IPS DF 6.9 (cell line): ENCODE results near the gene SLC26A5.
A peak's percentile ranks its signal among the peaks of the same experiment; 100 is the strongest.

Experiments used
- DNase-seq: peaks from one replicate; pipeline ENCODE4 v3.0.0-alpha.2; 2013; ENCODE audit warnings: low read depth, low spot score
- H3K27ac ChIP-seq: one replicate; pipeline ENCODE4 v1.5.1; 2013; ENCODE audit warnings: low read length, control low read depth
- H3K27me3 ChIP-seq: 2 replicates; pipeline ENCODE4 v1.6.1; 2013; ENCODE audit warnings: mild to moderate bottlenecking, low read length; ENCODE audit not compliant: control insufficient read depth, insufficient read depth
- H3K36me3 ChIP-seq: 2 replicates; pipeline ENCODE4 v1.6.1; 2013; ENCODE audit warnings: low read length; ENCODE audit not compliant: control insufficient read depth, insufficient read depth
- H3K4me1 ChIP-seq: 2 replicates; pipeline ENCODE4 v1.6.1; 2013; ENCODE audit warnings: low read length; ENCODE audit not compliant: control insufficient read depth, insufficient read depth
- H3K4me3 ChIP-seq: 2 replicates; pipeline ENCODE4 v1.5.1; 2013; ENCODE audit warnings: mild to moderate bottlenecking, low read length
- H3K9me3 ChIP-seq: 2 replicates; pipeline ENCODE4 v1.6.1; 2013; ENCODE audit warnings: low read length, inconsistent platforms; ENCODE audit not compliant: control insufficient read depth, insufficient read depth
- WGBS: extraction: QIAGEN DNeasy Blood & Tissue Kit; methylation state at CpG from one replicate; pipeline ENCODE4 v1.1.7; 2013; ENCODE audit warnings: mixed read lengths, missing lambda C conversion rate; ENCODE audit not compliant: insufficient read length, insufficient coverage; 5-methylcytosine and 5-hydroxymethylcytosine counted together

SLC26A5 gene

DNA sequence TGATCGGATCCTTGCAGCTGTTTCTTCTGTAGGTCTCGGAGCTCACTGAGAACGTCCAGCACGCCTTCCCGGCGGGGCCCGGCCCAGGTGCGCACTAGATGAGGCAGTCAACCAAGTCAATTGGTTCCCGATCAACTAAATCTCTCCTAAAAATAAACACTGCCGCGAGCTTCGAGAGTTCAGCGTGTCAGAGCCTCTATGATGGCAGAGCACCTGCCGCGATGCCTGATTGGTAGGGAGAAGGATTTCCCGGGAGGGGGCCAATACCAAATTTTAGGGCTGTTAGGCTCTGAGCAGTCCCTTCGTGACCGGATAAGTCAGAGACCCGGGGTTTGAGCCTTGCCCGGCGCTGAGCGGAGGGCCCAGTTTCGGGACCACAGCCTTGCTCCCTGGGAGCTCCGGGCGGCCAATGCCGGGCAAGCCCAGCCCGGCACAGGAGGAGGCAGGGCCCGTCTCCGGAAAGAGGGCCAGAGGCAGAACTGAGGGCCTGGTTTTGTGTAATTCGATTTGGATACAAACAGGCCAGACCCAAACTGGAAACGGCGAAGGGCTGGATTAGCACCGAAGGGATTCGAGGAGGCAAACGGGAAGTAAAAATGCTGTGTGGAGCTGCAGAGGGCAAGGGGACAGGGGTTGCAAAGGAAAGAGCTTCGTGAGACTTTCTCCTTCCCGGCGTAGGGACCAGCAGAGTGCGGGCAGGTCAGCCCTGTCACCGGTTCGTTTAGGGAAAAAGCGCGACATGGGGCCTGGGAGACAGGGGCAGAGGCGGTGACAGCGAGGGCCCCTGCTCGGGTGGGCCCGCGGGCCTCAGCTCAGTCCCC, 569 bp downstream of the SLC26A5 start:
- no CpG with 5 or more reads among the region's 48 CpGs for WGBS
- H3K9me3 ChIP-seq, result no peaks in the 10 kb centered on the region
- no peaks in the 10 kb centered on the region for H3K36me3 ChIP-seq
- no peak for DNase-seq
- peaks cover 4% of the 10 kb centered on the region; the same call in 1 of the 2 replicates for H3K27me3 ChIP-seq
- H3K4me1 ChIP-seq, result peaks cover 2% of the 10 kb centered on the region
- H3K27ac ChIP-seq, result no peak overlapping the region
- H3K4me3 ChIP-seq, result peak overlapping the region; percentile 25; the same call in 1 of the 2 replicates

DNA sequence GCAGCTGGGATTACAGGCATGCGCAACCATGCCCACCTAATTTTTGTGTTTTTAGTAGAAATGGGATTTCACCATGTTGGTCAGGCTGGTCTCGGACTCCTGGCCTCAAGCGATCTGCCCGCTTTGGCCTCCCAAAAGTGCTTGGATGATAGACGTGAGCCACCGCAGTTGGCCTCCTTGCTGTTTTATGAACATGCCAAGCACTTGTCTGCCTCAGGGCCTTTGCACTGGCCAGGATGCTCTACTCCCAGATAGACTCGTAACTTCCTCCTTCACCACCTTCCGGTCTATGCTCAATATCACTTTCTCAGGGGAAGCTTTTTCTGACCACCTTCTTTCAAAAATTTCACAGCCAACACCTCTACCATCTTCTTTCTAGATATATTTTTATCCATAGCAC, 6.3 kb downstream of the SLC26A5 start:
- Histone ChIP-seq H3K4me1 (no peaks in the 10 kb centered on the region), H3K4me3 (no peak overlapping the region), H3K27ac (no peak overlapping the region), H3K27me3 (peaks cover 2% of the 10 kb centered on the region; the same call in 1 of the 2 replicates), H3K9me3 (no peaks in the 10 kb centered on the region), H3K36me3 (no peaks in the 10 kb centered on the region)
- no CpG with 5 or more reads among the region's 8 CpGs for WGBS
- no peak for DNase-seq

DNA sequence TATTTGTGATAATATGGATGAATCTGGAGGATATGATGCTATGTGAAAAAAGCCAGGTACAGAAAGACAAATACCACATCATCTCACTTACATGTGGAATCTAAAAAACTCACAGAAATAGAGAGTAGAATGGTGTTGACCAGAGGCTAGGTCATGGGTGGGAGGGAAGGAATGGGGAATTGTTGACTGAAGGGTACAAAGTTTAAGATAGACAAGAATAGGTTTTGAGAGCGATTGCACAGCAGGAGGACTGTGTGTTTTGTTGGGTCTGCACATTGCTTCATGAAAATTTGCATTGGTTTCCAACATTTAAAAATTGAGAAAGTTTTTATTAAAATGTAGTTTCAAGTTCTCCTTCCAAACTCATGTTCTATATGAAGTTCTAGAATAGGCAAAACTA, 8.4 kb downstream of the SLC26A5 start:
- H3K4me3 ChIP-seq, result no peak overlapping the region
- H3K4me1 ChIP-seq, result no peaks in the 10 kb centered on the region
- no peak for DNase-seq
- H3K27me3 ChIP-seq, result no peaks in the 10 kb centered on the region
- no peaks in the 10 kb centered on the region for H3K36me3 ChIP-seq
- H3K27ac ChIP-seq, result no peak overlapping the region
- H3K9me3 ChIP-seq, result no peaks in the 10 kb centered on the region
- WGBS, result no CpG with 5 or more reads among the region's 1 CpG

DNA sequence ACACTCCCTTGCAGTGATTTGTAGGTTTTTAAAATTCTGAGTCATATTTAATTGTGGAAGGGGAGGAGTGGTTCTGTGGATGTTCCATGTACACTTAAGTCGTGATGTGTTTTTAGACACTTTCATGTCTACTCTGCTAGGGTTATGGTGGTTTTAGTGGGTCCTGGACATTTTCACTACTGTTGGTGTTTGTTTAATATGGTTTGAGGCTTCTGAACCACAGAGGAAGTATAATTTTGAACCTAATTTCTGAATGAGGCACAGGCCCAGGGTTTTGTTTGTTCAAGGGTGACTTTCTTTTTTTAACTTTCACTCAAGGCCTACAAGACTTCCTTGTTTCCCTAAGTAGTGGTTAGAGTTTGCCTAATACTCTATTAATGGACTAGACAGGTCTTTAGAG, 13.3 kb downstream of the SLC26A5 start:
- no peaks in the 10 kb centered on the region for H3K27me3 ChIP-seq
- no CpG with 5 or more reads among the region's 1 CpG for WGBS
- no peak overlapping the region for H3K4me3 ChIP-seq

GRCh38 chr7:103425177-103425576, 20.8 kb downstream of the SLC26A5 start:
- no peak overlapping the region for H3K27ac ChIP-seq
- DNase-seq, result no peak
- H3K27me3 ChIP-seq, result no peaks in the 10 kb centered on the region
- H3K4me3 ChIP-seq, result no peak overlapping the region
- no peaks in the 10 kb centered on the region for H3K4me1 ChIP-seq
- no peaks in the 10 kb centered on the region for H3K9me3 ChIP-seq
- H3K36me3 ChIP-seq, result no peaks in the 10 kb centered on the region
- no CpG with 5 or more reads among the region's 1 CpG for WGBS

More for the DNA sequence above, 13.3 kb downstream of the SLC26A5 start:
- Histone ChIP-seq H3K4me1 (no peaks in the 10 kb centered on the region), H3K36me3 (no peaks in the 10 kb centered on the region), H3K27ac (no peak overlapping the region), H3K9me3 (no peaks in the 10 kb centered on the region)
- no peak for DNase-seq

DNA sequence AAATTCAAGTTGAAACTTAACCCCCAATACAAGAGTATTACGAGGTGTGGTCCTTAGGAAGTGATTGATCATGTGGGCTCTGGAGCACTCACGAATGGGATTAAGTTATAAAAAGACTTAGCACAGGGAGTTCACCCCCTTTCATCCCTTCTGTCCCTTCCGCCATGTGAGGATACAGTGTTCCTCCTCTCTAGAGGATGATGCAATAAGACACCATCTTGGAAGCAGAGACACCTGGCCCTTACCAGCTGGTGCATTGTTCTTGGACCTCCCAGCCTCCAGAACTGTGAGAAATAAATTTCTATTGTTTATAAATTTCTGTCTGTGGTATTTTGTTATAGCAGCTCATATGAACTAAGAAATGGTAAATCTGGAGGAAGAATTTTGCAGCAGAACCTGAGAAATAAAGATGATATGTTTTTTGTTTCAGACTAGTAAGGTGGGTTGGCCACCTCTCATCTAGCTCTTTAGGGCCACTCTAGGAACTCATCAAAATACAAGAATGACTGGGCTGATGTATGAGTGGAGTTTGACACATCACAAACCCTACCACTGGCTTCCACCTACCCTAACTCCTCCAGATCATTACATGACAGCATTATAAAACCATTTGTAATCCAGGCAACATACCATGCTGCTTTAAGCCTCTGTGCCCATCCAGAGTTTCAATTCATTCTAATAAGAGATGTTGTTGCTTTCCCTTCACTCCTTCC, 22.4 kb downstream of the SLC26A5 start:
- WGBS, result no CpG with 5 or more reads among the region's 3 CpGs
- no peak for DNase-seq

DNA sequence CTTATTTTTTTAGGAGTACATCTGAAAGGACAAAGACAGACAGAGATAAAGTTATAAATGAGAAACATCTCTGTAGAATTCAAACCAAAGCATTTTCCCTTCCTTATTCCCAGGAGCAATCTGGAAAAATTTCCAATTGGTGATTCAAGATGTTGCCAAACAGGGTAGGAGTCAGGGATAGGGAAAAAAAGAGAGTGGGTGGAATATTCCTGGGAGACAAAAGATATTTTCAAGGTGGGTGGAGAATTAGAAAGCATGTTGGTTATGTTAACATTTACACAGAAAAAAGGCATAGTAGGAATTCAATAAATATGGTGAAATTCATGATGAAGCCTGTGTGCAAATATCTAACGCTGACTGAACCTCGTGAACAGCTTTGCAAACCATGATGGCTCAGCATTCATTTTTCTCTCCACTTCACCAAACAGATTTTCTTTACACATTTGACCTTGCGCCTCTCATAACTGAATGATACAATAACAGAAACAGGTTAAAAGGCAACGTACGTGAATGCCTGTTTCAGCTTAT, 25.1 kb downstream of the SLC26A5 start:
- Histone ChIP-seq H3K27me3 (no peaks in the 10 kb centered on the region), H3K27ac (no peak overlapping the region), H3K9me3 (no peaks in the 10 kb centered on the region), H3K36me3 (no peaks in the 10 kb centered on the region), H3K4me1 (no peaks in the 10 kb centered on the region), H3K4me3 (no peak overlapping the region)
- WGBS, result no CpG with 5 or more reads among the region's 5 CpGs
- DNase-seq, result no peak

More for the DNA sequence above, 22.4 kb downstream of the SLC26A5 start:
- H3K27me3 ChIP-seq, result no peaks in the 10 kb centered on the region
- no peak overlapping the region for H3K4me3 ChIP-seq
- H3K27ac ChIP-seq, result no peak overlapping the region
- H3K4me1 ChIP-seq, result no peaks in the 10 kb centered on the region
- H3K9me3 ChIP-seq, result no peaks in the 10 kb centered on the region
- H3K36me3 ChIP-seq, result no peaks in the 10 kb centered on the region

GRCh38 chr7:103418241-103418640, 27.8 kb downstream of the SLC26A5 start:
- Histone ChIP-seq H3K27ac (no peak overlapping the region), H3K36me3 (no peaks in the 10 kb centered on the region), H3K9me3 (no peaks in the 10 kb centered on the region), H3K4me3 (no peak overlapping the region), H3K4me1 (no peaks in the 10 kb centered on the region), H3K27me3 (no peaks in the 10 kb centered on the region)
- no peak for DNase-seq
- no CpG with 5 or more reads among the region's 3 CpGs for WGBS

DNA sequence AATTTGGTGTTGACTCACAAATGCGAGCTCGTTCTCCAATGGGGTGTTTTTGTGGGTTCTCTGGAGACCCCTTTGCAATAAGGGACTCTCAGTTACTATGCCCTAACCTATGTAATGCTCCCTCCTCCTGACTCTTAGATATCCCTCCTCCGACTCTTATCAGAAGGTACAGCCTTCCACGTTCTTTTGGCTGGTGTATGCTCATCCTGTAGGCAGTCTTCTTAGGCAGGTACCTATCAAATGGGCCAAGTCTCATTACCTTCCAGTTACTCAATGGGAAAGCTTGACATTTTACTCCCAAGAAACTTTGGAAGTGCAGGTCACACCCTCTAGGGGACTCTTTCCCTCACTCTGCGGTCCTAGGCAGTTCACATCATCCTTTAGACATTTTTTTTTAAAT, 32.6 kb downstream of the SLC26A5 start:
- no peaks in the 10 kb centered on the region for H3K36me3 ChIP-seq
- H3K4me3 ChIP-seq, result no peak overlapping the region
- no peak for DNase-seq
- H3K27me3 ChIP-seq, result no peaks in the 10 kb centered on the region
- WGBS, result no CpG with 5 or more reads among the region's 5 CpGs
- H3K4me1 ChIP-seq, result no peaks in the 10 kb centered on the region
- no peak overlapping the region for H3K27ac ChIP-seq
- no peaks in the 10 kb centered on the region for H3K9me3 ChIP-seq

DNA sequence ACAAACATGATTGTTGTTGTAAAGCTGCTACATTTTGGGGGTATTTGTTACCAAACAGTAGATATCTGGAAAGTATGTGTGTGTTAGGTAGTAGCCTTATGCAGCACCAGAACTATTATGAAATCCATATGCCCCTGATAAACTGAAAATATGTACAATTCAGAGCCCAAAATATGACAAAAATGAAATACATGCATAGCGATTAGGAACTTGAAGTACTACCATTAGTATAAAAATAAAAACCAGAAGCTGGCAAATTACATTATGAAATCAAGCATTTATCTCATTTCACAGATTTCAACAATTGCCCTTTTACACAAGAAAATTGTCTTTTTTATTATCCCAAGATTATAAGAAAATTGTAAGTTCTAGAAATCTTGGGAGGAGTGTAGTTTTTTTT, 33.9 kb downstream of the SLC26A5 start:
- no peaks in the 10 kb centered on the region for H3K9me3 ChIP-seq
- no peaks in the 10 kb centered on the region for H3K27me3 ChIP-seq
- H3K27ac ChIP-seq, result no peak overlapping the region
- H3K4me3 ChIP-seq, result no peak overlapping the region
- no peak for DNase-seq
- no CpG with 5 or more reads among the region's 1 CpG for WGBS
- no peaks in the 10 kb centered on the region for H3K4me1 ChIP-seq
- no peaks in the 10 kb centered on the region for H3K36me3 ChIP-seq
